ENCODE measurements around the gene TAX1BP3.
"Not testable (repeated sequence)": the region's sequence is repeated elsewhere in the genome, so short reads cannot be mapped to it uniquely, and the experiment has no call there.

Gene TAX1BP3

GRCh38 chr17:3710951-3711383 lies 42.6 kb upstream of the TAX1BP3 start:
- Histone ChIP-seq H3K27ac (replicated peaks) (no peak overlapping the region), H3K27me3 (ENCODE audit: insufficient read depth, poor library complexity, severe bottlenecking) (no peaks in the 10 kb centered on the region), H3K4me3 (replicated peaks; ENCODE audit: insufficient read depth, low read length) (no peak overlapping the region)
- no peak for TF ChIP-seq GABPA (IDR thresholded peaks at IDR 0.05; ENCODE audit: low read depth)
- TF ChIP-seq POLR2AphosphoS5 (IDR thresholded peaks at IDR 0.05; ENCODE audit: low read depth), result no peak
- no peak for TF ChIP-seq SPI1 (IDR thresholded peaks at IDR 0.05; ENCODE audit: borderline replicate concordance, low read depth)
- TF ChIP-seq CTCF (IDR thresholded peaks at IDR 0.05; ENCODE audit: insufficient read depth, low read length), result no peak
- TF ChIP-seq REST (IDR thresholded peaks at IDR 0.05; ENCODE audit: insufficient replicate concordance, low read depth), result no peak
- no peak for DNase-seq (ENCODE audit: low read depth in 1 of 2, low spot score in 1 of 2)

GRCh38 chr17:3708366-3708765 lies 40.0 kb upstream of the TAX1BP3 start:
- no peak for DNase-seq (ENCODE audit: low read depth in 1 of 2, low spot score in 1 of 2)
- Histone ChIP-seq H3K27ac (replicated peaks) (no peak overlapping the region), H3K4me3 (replicated peaks; ENCODE audit: insufficient read depth, low read length) (no peak overlapping the region), H3K27me3 (ENCODE audit: insufficient read depth, poor library complexity, severe bottlenecking) (no peaks in the 10 kb centered on the region)
- no peak for TF ChIP-seq SPI1 (IDR thresholded peaks at IDR 0.05; ENCODE audit: borderline replicate concordance, low read depth)
- TF ChIP-seq CTCF (IDR thresholded peaks at IDR 0.05; ENCODE audit: insufficient read depth, low read length), result no peak
- TF ChIP-seq POLR2AphosphoS5 (IDR thresholded peaks at IDR 0.05; ENCODE audit: low read depth), result no peak
- no peak for TF ChIP-seq GABPA (IDR thresholded peaks at IDR 0.05; ENCODE audit: low read depth)
- TF ChIP-seq REST (IDR thresholded peaks at IDR 0.05; ENCODE audit: insufficient replicate concordance, low read depth), result no peak

GRCh38 chr17:3705718-3705984 lies 37.3 kb upstream of the TAX1BP3 start:
- H3K27ac ChIP-seq (replicated peaks); H3K27me3 ChIP-seq (ENCODE audit: insufficient read depth, poor library complexity, severe bottlenecking); H3K4me3 ChIP-seq (replicated peaks; ENCODE audit: insufficient read depth, low read length); DNase-seq (ENCODE audit: low read depth in 1 of 2, low spot score in 1 of 2): not testable (repeated sequence)

- Histone ChIP-seq H3K4me3 (replicated peaks; ENCODE audit: insufficient read depth, low read length) (no peak overlapping the region), H3K27ac (replicated peaks) (no peak overlapping the region), H3K27me3 (ENCODE audit: insufficient read depth, poor library complexity, severe bottlenecking) (no peaks in the 10 kb centered on the region)
- no peak for TF ChIP-seq SPI1 (IDR thresholded peaks at IDR 0.05; ENCODE audit: borderline replicate concordance, low read depth)
- no peak for TF ChIP-seq GABPA (IDR thresholded peaks at IDR 0.05; ENCODE audit: low read depth)
- no peak for TF ChIP-seq CTCF (IDR thresholded peaks at IDR 0.05; ENCODE audit: insufficient read depth, low read length)
- no peak for TF ChIP-seq POLR2AphosphoS5 (IDR thresholded peaks at IDR 0.05; ENCODE audit: low read depth)
- no peak for TF ChIP-seq REST (IDR thresholded peaks at IDR 0.05; ENCODE audit: insufficient replicate concordance, low read depth)
- no peak for DNase-seq (ENCODE audit: low read depth in 1 of 2, low spot score in 1 of 2)
Observed at GRCh38 chr17:3704931-3705717, 36.7 kb upstream of the TAX1BP3 start.

- not testable (repeated sequence) for H3K27ac ChIP-seq (replicated peaks); DNase-seq (ENCODE audit: low read depth in 1 of 2, low spot score in 1 of 2); H3K4me3 ChIP-seq (replicated peaks; ENCODE audit: insufficient read depth, low read length); H3K27me3 ChIP-seq (ENCODE audit: insufficient read depth, poor library complexity, severe bottlenecking)
Observed at GRCh38 chr17:3702041-3702539, 33.7 kb upstream of the TAX1BP3 start.
